ENCODE measurements around the gene C22orf39.

GRCh38 chr22:19490628-19491230 lies 43.2 kb upstream of the C22orf39 start:
- no peak for TF ChIP-seq CTCF (IDR thresholded peaks at IDR 0.05; ENCODE audit: borderline replicate concordance, extremely low read depth, low read length, poor library complexity, severe bottlenecking)
- no peak for TF ChIP-seq EZH2 (IDR thresholded peaks at IDR 0.05; ENCODE audit: borderline replicate concordance, low read depth, low read length, severe bottlenecking)
